ENCODE results near the gene MDFI. TPM values are rescaled to one million over a fixed set of nuclear protein-coding genes. Genes with fewer than 3 reads are reported as not detected.

Gene MDFI
- total RNA-seq, 1 donor from 2014 or later, result 7.9 TPM

DNA sequence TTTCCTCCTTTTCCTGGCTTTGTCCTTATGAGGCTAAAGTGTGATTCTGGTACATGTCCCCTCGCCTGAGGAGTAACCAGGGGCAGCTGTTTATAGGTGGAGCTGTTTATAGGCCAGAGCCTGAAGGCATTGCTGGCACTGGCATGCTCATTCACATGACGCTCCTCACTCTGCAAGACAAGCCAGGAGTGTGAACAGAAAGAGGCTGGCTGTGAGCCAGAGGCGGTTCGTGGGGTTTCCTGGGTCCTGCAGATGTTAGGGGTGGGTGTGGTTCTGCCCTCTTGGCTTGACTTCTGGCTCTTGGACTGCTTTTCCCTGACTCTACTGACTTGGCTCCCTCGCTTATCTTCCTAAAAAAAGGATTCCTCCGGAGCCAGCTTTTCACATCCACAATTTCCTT lies 12.8 kb upstream of the MDFI start:
- H3K9me3 Mint-ChIP-seq (ENCODE audit: unreplicated experiment), result peaks cover 7% of the 10 kb centered on the region
- TF ChIP-seq, protein P1, sequence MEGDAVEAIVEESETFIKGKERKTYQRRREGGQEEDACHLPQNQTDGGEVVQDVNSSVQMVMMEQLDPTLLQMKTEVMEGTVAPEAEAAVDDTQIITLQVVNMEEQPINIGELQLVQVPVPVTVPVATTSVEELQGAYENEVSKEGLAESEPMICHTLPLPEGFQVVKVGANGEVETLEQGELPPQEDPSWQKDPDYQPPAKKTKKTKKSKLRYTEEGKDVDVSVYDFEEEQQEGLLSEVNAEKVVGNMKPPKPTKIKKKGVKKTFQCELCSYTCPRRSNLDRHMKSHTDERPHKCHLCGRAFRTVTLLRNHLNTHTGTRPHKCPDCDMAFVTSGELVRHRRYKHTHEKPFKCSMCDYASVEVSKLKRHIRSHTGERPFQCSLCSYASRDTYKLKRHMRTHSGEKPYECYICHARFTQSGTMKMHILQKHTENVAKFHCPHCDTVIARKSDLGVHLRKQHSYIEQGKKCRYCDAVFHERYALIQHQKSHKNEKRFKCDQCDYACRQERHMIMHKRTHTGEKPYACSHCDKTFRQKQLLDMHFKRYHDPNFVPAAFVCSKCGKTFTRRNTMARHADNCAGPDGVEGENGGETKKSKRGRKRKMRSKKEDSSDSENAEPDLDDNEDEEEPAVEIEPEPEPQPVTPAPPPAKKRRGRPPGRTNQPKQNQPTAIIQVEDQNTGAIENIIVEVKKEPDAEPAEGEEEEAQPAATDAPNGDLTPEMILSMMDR (IDR thresholded peaks at IDR 0.05; ENCODE audit: partially characterized antibody, unreplicated experiment), result no peak
- H3K27ac Mint-ChIP-seq (ENCODE audit: unreplicated experiment), result no peak overlapping the region
- peaks cover 2% of the 10 kb centered on the region for H3K27me3 Mint-ChIP-seq (ENCODE audit: unreplicated experiment)
- H3K36me3 Mint-ChIP-seq (ENCODE audit: unreplicated experiment), result peaks cover 9% of the 10 kb centered on the region
- H3K4me1 Mint-ChIP-seq (ENCODE audit: low read depth, unreplicated experiment), result no peaks in the 10 kb centered on the region
- H3K4me3 Mint-ChIP-seq (ENCODE audit: unreplicated experiment), result no peak overlapping the region
- DNase-seq, result no peak

DNA sequence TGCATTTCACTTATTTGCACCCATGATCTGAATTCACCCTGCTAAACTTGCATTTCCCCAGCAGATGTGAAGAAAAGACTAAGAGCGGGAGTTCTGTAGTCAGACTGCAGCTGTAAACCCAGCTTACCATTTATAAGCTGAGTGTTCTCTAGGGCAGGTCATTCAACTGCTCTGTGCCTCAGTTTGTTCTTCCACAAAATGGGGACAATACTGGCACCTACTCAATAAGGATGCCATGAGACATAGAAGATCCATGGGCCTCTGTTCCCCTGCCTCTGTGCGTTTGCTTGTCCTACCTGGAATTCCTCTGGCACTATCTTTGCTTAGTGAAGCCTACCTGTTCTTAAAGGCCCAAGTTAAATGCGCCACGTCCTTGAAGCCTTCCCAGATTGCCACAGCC lies 12.2 kb upstream of the MDFI start:
- no peak for DNase-seq
- Mint-ChIP-seq H3K27me3 (ENCODE audit: unreplicated experiment) (peaks cover 2% of the 10 kb centered on the region), H3K4me3 (ENCODE audit: unreplicated experiment) (no peak overlapping the region), H3K4me1 (ENCODE audit: low read depth, unreplicated experiment) (no peaks in the 10 kb centered on the region), H3K9me3 (ENCODE audit: unreplicated experiment) (peaks cover 6% of the 10 kb centered on the region), H3K36me3 (ENCODE audit: unreplicated experiment) (peaks cover 6% of the 10 kb centered on the region), H3K27ac (ENCODE audit: unreplicated experiment) (no peak overlapping the region)
- TF ChIP-seq, protein P1 (IDR thresholded peaks at IDR 0.05; ENCODE audit: partially characterized antibody, unreplicated experiment), result no peak

DNA sequence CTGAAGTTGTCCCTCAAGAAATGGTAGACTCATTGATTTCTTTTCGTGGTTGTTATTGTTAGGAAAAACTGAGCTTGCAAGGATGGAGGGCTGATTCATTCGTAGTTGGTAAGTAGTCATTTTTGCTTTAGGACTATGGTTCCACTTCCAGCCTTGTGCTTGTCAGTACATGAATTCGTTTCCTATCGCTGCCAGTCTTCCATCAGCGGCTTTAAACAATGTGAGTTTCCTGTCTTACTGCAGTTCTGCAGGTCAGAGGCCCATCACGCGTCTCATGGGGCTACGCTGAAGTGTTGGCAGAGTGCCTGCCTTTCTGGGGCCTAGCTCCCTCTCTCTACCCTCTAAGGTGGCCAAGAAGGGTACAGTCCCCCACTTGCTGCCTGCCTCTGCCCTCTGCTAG lies 11.4 kb upstream of the MDFI start:
- peaks cover 5% of the 10 kb centered on the region for H3K27me3 Mint-ChIP-seq (ENCODE audit: unreplicated experiment)
- H3K4me3 Mint-ChIP-seq (ENCODE audit: unreplicated experiment), result no peak overlapping the region
- no peaks in the 10 kb centered on the region for H3K36me3 Mint-ChIP-seq (ENCODE audit: unreplicated experiment)
- H3K9me3 Mint-ChIP-seq (ENCODE audit: unreplicated experiment), result peaks cover 5% of the 10 kb centered on the region
- no peak for DNase-seq
- TF ChIP-seq, protein P1 (IDR thresholded peaks at IDR 0.05; ENCODE audit: partially characterized antibody, unreplicated experiment), result no peak
- H3K27ac Mint-ChIP-seq (ENCODE audit: unreplicated experiment), result no peak overlapping the region
- H3K4me1 Mint-ChIP-seq (ENCODE audit: low read depth, unreplicated experiment), result peaks cover 3% of the 10 kb centered on the region

DNA sequence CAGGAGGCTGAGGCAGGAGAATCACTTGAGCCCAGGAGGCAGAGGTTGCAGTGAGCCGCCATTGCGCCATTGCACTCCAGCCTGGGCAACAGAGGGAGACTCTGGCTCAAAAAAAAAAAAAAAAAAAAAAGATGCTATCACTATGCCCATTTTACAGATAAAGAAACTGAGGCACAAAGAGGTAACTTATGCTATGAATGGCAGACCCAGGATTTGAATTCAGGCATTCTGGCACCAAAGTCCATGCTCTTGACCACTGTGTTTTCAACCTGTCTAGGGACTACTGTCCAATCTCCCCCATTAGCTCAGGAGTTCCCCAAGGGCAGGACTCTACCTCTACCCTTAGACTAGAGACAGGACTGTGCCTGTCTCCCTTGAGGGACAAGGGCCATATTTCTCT lies 9.1 kb upstream of the MDFI start:
- H3K9me3 Mint-ChIP-seq (ENCODE audit: unreplicated experiment), result peaks cover 5% of the 10 kb centered on the region
- no peaks in the 10 kb centered on the region for H3K36me3 Mint-ChIP-seq (ENCODE audit: unreplicated experiment)
- H3K27ac Mint-ChIP-seq (ENCODE audit: unreplicated experiment), result no peak overlapping the region

DNA sequence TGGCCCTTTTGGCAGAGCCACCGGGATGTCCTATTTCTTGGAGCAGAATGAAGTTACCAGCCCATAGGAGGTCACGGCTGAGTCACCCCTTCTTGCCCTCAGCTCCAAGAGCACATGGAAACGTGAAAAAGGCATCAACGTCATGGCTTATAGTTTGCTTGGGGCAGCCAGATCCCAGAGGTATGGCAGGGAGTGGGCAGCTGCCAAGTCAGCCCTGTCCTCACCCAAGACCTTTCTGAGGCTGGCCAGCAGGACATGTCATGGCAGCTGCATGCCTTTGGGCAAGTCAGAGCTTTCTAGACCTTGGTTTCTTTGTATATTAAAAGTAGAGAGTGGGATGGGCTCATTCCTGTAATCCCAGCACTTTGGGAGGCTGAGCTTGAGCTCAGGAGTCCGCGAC lies 8.2 kb upstream of the MDFI start:
- peaks cover 5% of the 10 kb centered on the region for H3K9me3 Mint-ChIP-seq (ENCODE audit: unreplicated experiment)
- TF ChIP-seq, protein P1 (IDR thresholded peaks at IDR 0.05; ENCODE audit: partially characterized antibody, unreplicated experiment), result no peak
- DNase-seq, result no peak
- peaks cover 3% of the 10 kb centered on the region for H3K4me1 Mint-ChIP-seq (ENCODE audit: low read depth, unreplicated experiment)
- H3K27me3 Mint-ChIP-seq (ENCODE audit: unreplicated experiment), result peaks cover 8% of the 10 kb centered on the region
- H3K4me3 Mint-ChIP-seq (ENCODE audit: unreplicated experiment), result no peak overlapping the region
- H3K27ac Mint-ChIP-seq (ENCODE audit: unreplicated experiment), result no peak overlapping the region
- H3K36me3 Mint-ChIP-seq (ENCODE audit: unreplicated experiment), result no peaks in the 10 kb centered on the region

More for the DNA sequence above, 9.1 kb upstream of the MDFI start:
- Mint-ChIP-seq H3K4me3 (ENCODE audit: unreplicated experiment) (no peak overlapping the region), H3K4me1 (ENCODE audit: low read depth, unreplicated experiment) (peaks cover 3% of the 10 kb centered on the region), H3K27me3 (ENCODE audit: unreplicated experiment) (peaks cover 6% of the 10 kb centered on the region)
- TF ChIP-seq, protein P1 (IDR thresholded peaks at IDR 0.05; ENCODE audit: partially characterized antibody, unreplicated experiment), result no peak
- DNase-seq, result no peak
